Erythroblast (primary cell): Measurements from ENCODE around the gene IGF2BP1.

ENCODE experiments used
- GATA1 ChIP-seq: IDR thresholded peaks from 2 replicates; pipeline ENCODE4 v1.6.1; 2011; ENCODE audit warnings: low read depth, mild to moderate bottlenecking, control low read depth, low read length, moderate library complexity
- POLR2A ChIP-seq: IDR thresholded peaks from 2 replicates; pipeline ENCODE4 v1.6.1; 2011; ENCODE audit warnings: mild to moderate bottlenecking, low read length

DNA sequence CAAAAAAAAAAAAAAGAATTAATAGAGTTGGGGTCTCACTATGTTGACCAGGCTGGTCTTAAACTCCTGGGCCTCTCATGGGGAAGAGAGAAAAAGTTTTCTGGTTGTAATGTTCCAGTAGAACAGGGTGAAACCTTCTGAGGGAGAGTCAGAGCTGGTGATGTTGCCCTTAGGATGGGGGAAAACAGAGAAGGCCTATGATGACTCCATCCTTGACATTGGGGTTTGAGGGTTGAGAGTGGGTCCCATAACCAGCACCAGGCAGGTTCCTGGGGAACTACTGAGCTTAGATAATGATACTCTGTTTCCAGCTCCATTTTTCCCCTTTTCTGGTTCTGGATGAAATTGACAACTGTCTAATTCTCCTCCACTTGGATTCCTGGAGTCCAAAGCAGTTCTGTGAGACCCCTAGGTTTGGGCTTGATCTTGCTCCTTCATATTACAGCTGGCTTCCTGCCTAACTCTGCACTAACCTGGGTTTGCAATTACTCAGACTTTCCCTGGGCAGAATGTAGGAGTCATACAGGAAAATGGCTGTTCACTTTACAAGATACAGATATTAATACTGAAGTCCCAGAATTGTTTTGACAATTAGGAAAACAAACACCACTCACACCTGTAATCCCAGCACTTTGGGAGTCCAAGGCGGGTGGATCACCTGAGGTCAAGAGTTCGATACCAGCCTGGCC lies 72.5 kb downstream of the IGF2BP1 start:
- no peak for TF ChIP-seq POLR2A
- no peak for TF ChIP-seq GATA1
